ENCODE measurements around the gene DMD. TPM values are rescaled to one million over a fixed set of nuclear protein-coding genes. Genes with fewer than 3 reads are reported as not detected.
A peak's percentile ranks its signal among the peaks of the same experiment; 100 is the strongest.

The DMD gene
- polyA plus RNA-seq, 3 donors: 17.3 to 18.8 (median 18.0) TPM

DNA sequence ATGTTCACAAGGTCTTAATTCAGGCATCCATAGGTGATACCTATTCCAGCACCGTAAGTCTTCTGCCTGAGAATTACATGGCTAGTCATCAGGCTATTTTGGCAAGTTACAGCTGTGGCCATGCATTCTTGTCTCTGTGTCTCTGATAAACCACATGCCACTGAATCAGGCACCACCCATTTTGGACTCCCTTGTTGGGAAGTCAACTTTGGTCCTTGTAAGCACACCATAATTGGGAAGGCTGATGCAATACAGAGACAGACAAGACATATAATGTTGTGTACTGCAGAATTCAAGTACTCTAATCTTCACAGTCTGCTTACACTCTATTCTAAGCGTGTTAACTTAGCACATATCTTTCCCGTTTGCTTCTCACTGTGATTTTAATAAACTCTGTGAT lies 1655.8 kb downstream of the DMD start:
- DNase-seq (ENCODE audit: extremely low read depth in 1 of 11, low read depth in 9 of 11, low spot score in 4 of 11): no peak

DNA sequence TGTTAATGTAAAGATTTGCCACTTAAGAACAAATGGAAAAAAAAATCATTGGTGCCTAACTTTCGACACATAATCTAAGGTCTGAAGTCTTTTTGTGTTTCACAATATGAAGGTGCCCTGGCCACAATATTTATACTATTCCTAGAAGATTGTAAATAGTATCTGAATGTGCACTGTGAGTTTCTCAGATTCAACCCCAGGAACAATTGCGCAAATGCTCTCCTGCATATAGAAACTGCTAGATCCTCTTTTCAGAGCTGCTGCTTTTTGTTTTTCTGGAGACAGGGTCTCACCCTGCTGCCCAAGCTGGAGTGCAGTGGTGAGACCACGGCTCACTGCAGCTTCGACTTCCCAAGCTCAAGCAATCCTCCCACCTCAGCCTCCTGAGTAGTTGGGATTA lies 1659.4 kb downstream of the DMD start:
- DNase-seq (ENCODE audit: extremely low read depth in 1 of 11, low read depth in 9 of 11, low spot score in 4 of 11): no peak

DNA sequence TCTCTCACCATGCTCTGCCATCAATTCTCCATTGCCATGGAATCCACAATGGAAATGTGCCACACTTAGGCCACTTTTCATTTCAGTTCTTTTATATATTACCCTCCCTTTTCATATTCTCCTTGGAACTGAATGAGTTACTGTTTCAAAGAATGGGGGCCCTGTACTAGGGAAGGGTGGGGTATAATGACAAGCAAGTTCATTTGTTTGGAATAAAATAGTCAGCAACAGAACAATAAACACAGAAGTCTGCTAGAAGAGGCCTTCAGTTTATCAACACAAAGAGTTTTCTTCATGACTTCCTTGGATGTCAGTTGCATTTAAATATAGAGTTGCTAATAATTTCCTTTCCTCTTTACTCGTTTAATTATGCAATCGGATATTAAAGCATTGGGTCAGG lies 1661.2 kb downstream of the DMD start:
- no peak for DNase-seq (ENCODE audit: extremely low read depth in 1 of 11, low read depth in 9 of 11, low spot score in 4 of 11)

DNA sequence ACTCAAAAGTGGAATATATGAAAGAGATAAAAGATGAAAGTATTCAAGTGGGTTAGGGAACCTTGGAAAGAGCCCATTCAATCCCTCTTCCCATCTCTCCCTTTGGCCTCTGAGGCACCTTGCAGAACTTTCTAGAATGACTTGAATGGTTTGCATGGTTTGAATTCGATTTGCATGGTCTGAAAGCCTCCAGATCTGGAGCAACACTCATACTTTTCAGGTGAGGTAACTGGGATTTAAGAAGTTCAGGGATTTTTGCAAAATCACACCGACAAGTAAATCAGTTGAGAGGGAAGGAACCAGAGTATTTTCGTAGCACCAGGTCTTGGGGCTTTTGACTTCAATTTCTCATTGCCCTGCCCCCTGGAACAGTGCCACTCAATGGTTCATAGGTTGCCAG lies 1663.5 kb downstream of the DMD start:
- DNase-seq (ENCODE audit: extremely low read depth in 1 of 11, low read depth in 9 of 11, low spot score in 4 of 11): no peak

DNA sequence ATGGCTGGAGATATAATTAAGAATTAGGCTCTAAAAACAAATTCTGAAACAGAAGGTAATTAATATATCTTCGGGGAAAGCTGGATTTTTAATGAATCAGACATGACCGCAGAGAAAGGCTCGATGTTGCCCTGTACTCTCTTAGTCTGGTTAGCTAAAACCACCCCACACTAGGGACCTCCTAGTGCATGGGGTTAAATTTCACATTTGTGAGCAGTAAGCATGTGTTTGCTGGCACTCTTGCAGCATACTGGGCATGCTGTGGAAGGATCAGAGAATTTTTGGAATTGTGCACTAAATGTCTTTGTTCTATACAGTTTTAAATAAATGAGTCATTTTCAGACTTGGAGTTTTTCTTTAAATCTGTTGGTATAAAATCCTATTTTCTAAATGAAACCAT lies 1663.9 kb downstream of the DMD start:
- DNase-seq (ENCODE audit: extremely low read depth in 1 of 11, low read depth in 9 of 11, low spot score in 4 of 11): no peak

DNA sequence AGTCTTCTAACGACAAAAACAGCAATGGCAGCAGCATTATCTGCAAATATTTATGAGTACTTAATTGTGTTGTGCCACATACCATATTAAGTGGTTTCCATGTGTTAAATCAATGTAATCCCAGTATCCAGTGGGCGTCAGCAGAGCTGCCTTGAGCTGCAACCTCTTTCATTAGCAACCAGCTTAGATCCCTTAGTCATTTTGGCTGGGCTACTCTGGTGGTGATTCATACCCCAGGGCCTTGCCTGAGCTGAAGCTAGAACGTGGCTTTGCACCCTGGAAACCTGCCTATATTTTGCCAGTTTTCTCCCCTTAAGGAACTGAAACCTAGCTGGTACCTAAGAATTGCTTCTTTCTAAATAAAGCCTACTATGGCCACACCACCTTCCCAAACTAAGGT lies 1665.2 kb downstream of the DMD start:
- DNase-seq (ENCODE audit: extremely low read depth in 1 of 11, low read depth in 9 of 11, low spot score in 4 of 11): no peak

DNA sequence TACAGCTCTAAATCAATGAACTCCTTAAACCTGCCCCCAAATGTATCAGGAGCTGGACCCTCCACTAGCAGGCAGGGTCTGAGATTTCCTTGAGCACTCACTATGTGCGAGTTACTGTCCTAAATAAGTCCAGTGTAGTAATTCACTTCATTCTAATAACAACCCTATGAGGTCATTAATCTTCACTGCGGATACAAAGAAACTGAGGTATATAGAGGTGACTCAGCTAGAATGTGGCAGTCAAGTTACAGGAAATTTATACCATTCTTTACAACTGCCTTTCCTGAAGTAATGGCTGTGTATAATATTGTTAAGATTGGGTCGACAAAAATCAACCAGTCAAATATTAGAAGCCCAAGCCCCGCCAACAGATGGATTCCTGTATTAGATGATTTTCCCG lies 1665.6 kb downstream of the DMD start:
- no peak for DNase-seq (ENCODE audit: extremely low read depth in 1 of 11, low read depth in 9 of 11, low spot score in 4 of 11)

DNA sequence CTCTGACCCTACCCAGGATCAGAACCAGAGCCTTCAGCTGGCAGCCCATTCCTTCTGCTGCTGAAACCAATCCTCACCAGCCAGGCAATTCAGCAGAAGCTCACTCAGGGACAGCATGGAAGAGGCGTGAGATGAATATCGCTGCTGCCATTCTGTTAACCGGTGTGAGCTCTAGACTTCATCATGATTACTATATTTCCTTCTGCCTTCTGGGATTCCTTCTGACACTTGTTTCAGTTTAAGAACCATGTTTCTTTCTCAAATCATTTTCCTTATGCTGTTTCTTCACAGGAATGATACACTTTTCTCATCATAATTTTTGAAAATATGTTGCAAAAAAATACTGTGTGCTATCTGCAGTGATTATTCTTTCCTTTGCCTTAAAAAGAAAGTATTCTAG lies 1666.2 kb downstream of the DMD start:
- no peak for DNase-seq (ENCODE audit: extremely low read depth in 1 of 11, low read depth in 9 of 11, low spot score in 4 of 11)

DNA sequence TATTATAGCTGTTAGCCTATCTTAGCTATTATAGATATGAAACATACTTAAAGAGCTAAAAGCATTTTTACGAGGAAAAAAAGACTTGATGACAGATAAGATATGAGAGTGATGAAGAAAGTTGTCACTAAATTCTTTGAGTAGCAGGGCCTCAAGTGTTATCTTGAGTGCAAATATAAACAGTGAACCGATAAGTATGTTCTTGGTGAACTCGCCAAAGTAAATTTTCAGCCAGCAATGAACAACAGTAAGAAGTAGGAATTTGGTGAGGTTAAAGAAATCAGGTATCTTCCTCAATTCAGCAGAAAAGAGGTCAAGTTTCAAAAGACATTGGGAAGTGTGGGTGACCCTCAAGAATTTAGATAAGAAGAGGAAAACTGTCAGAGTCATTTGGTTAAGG lies 1667.7 kb downstream of the DMD start:
- no peak for DNase-seq (ENCODE audit: extremely low read depth in 1 of 11, low read depth in 9 of 11, low spot score in 4 of 11)

DNA sequence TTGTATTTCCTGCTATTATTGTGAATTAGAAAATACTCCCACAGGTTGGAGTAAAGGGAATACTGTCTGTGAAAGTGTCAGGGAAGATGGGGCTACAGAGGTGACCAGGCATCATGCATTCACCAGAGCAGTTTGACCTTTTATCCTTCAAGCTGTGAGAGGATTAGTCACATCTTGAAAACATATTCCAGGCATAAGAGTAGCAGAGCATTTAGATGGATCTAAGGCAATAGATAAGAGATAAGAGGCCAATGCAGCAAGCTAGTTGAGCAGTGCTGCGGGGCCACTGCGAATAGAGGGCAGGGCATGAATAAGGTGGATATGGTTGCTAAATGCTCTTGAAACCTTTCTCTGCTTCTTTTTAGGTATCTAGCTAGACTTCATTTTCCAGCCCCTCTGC lies 1668.8 kb downstream of the DMD start:
- no peak for DNase-seq (ENCODE audit: extremely low read depth in 1 of 11, low read depth in 9 of 11, low spot score in 4 of 11)

DNA sequence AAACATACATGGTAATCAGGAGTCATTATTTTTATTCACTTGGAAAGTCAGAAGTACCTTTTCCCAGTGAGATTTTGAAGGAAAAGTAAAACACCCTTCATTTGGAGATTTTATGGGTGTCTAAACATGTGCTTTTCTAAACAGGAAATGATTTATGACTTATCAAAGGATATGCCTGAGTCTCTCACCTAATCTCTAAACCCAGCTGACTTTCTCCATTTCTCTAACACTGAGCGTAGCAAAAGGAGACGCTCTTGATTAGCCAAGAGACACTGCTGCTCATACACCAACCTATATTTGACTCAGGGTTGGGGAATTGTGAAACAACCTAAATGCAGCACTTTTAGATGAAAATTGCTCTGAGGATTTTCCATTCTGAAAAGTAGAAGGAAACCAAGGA lies 1671.0 kb downstream of the DMD start:
- no peak for DNase-seq (ENCODE audit: extremely low read depth in 1 of 11, low read depth in 9 of 11, low spot score in 4 of 11)

DNA sequence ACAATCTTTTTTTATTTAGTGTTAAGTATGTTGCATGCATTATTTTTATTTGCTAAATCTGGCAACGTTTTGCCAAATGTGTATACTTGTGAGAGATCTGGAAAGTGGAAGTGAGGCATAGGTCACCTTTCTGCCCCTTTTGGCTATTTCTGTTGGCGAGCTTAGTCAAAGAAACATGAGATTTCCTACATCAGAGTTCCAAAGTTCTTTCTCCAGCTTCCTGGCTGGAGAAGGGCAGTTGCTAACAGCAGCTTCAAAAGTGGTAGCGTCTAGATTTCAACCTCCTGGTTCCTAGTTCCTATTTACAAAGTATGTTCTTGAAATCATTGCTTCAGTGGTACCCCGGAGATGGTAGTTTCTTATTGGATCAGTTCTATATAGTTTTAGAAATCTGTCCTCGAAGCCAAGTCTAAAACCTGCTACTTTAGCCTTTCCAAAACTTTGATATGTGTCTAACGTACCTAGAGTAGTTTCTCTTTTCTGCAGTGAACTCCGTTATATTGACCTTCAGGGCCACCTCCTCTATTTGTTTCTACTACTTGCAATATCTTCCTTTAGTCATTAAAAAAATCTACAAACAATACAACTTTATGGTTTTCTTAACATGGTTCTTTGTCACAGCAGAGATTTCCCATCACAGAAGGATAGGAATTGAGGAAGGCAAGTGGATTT lies 1683.8 kb downstream of the DMD start:
- no peak for DNase-seq (ENCODE audit: extremely low read depth in 1 of 11, low read depth in 9 of 11, low spot score in 4 of 11)

DNA sequence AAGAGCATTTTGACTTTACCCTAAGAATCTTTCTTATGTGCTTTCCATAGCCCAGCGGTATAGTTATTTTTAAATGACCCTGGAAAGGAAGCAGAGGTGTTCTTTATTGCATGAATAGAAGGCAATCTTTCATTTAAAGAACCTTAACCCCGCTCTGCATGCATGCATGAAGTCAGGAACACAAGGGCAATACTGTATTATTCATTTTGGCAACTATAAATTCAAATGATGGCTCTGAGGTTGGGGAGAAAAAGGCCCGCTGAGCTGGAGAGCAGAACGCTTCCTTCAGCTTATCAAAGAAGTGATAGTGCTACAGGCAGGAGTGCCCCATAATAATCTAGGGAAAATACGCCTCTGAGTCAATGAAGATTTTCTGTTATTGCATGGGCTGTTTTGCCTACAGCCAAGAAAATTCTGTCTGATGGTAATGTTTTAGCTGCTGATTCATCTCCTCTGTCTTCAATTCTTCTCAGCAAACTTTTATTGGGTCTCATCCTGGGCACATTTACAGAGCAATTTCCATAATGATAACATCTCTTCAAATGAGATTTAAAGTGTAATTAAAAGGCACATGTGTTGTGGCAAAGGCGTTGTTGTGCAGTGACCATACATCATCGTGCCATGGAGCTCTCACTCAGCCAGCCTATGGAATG lies 1687.3 kb downstream of the DMD start:
- no peak for DNase-seq (ENCODE audit: extremely low read depth in 1 of 11, low read depth in 9 of 11, low spot score in 4 of 11)

DNA sequence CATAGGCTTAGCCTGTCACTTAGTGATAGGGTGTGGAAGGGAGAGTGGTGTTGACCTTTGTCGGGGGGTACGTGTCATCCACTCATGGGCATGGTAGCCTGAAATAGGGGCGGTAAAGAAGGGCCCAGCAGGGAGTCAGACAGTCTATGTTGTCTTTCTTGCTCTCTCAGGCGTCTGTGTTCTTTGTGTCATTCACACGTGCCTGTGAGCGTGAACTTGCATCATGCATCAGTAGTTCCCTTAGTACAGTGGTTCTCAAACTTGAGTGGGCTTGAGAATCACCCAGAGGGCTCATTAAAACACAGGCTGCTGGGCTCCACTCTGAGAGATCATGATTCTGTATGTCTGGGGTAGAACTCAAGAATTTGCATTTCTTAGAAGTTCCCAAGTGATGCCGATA lies 1688.6 kb downstream of the DMD start:
- DNase-seq (ENCODE audit: extremely low read depth in 1 of 11, low read depth in 9 of 11, low spot score in 4 of 11): no peak

DNA sequence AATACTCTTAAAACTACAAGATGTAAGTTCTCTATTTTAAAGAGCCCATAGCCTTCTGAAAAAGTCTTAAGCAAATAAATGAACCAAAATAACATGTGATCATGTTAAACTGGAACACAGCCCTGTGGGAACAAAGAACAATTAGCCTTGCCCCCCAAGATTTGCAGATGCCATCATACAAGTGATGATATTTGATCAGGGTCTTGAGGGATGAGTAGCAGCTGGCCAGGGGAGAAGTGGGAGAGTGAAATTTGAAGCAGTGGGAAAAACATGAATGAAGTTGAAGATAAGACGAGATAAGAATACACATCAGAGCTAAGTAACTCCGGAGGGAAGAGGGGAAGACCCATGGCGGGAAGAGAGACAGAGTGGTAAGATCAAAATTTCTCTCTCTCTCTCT lies 1689.4 kb downstream of the DMD start:
- DNase-seq (ENCODE audit: extremely low read depth in 1 of 11, low read depth in 9 of 11, low spot score in 4 of 11): no peak

DNA sequence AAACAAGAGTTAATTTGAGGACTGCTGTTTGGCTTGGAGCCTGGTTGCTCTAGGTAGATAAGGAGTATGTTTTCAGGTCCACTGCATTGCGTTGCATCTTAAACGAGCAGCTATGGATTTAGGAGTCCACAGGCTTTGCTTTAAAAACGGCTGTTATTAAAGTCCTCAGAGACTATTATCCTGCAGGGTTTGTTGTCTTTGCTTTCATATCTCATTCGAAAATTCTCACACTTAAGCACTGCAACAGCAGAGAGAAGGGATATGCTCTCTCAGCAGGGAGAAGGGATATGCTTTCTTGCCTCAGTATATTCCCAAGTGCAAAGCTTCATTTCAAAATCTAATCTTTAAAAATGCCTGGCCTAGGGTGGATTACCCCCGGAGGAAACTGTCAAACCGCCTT lies 1694.8 kb downstream of the DMD start:
- DNase-seq (ENCODE audit: extremely low read depth in 1 of 11, low read depth in 9 of 11, low spot score in 4 of 11): no peak

DNA sequence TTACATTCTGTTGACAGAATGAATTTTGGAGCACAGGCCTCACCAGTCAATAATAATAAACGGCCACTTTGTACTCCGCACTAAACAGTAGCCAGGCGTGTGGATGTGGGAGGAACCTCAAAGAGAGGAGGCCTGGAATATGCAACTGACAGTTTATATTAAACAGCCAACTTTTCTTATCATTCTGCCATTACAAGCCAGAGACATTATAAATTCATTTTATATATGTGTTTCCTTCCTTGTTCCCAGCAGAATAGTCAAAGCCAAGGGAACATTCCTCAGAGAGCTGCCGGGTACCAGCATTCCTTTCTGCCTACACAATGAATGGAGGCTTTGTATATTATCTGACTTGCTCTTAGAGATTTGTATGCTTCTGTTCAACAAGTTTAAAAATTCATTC lies 1703.0 kb downstream of the DMD start:
- DNase-seq (ENCODE audit: extremely low read depth in 1 of 11, low read depth in 9 of 11, low spot score in 4 of 11): peak in 5 of 11 donors; percentile 6 to 20 (median 8)

DNA sequence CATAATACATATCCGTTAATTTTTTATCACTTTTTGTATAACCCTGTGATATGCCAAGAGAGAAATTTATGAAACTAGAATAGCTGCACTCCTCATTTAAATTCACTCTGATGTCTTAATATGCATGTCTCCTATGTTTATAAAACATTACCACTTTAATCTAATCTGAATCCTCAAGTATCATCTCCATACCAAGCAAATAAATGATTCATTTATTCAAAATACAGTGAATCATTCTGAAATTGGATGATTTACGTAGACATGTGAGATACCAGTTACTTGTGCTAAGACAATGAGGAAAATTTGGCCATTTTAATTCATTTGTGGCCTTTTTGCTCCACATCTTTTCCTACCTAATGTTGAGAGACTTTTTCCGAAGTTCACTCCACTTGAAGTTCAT lies 1704.4 kb downstream of the DMD start:
- DNase-seq (ENCODE audit: extremely low read depth in 1 of 11, low read depth in 9 of 11, low spot score in 4 of 11): no peak

DNA sequence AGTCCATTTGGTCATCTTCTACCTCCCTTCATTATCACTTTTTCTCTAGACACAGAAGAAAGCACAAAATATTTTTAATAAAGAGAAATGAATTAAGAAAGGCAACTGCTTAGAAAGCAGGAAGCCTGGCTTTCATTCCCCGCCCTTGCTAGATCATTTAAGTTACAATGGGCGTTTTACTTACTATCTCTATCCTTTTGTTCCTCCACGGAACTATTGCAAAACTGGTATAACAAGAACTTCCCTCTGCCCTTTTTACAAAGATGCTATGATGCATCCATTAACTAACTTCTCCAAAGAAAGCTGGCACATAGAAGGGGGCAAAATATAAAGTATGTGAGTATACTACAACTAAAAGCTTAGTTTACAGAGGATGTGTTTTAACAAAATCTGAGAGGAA lies 1705.0 kb downstream of the DMD start:
- no peak for DNase-seq (ENCODE audit: extremely low read depth in 1 of 11, low read depth in 9 of 11, low spot score in 4 of 11)

DNA sequence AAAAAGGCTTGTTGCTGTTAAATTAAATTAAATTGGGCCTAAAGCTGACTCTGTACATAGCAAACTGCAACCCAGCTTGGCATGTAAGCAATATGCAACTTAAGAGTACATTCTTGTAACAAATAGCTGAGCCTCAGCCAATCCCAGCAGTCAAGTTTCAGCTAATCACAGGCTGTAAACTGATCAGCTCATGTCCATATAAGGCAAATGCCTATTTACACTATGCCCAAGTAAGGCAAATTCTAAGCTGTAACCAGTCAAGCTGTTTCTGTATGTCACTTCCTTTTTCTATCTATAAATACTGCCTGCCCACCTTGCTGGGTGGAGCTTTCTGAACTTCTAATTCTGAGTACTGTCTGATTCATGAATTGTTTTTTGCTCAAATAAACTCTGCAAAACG lies 1710.4 kb downstream of the DMD start:
- DNase-seq (ENCODE audit: extremely low read depth in 1 of 11, low read depth in 9 of 11, low spot score in 4 of 11): no peak

DNA sequence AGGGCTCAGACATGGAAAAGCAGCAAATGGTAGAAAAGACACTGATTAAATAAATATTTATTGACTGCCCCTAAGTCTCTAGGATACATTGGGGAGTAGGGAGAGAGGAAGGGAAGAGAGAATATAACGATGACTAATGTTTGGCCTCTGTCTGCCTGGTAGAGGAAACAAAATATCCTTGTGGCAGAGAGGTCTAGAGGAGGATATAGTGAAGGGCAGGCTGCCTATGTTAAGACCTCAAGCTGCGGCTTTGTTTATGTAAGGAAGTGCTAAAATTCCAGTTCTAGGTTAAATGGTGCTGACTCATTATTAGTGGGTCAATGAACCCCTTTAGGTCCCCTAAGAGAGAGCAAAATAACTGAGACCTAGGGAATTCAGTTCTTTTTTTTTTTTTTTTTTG lies 1712.2 kb downstream of the DMD start:
- DNase-seq (ENCODE audit: extremely low read depth in 1 of 11, low read depth in 9 of 11, low spot score in 4 of 11): no peak
